ENCODE data around the gene MAP3K20. TPM values are rescaled to one million over a fixed set of nuclear protein-coding genes. Genes with fewer than 3 reads are reported as not detected.

MAP3K20 gene
- total RNA-seq, 2 donors from 2014 or later = 45.9 to 79.6 TPM

DNA sequence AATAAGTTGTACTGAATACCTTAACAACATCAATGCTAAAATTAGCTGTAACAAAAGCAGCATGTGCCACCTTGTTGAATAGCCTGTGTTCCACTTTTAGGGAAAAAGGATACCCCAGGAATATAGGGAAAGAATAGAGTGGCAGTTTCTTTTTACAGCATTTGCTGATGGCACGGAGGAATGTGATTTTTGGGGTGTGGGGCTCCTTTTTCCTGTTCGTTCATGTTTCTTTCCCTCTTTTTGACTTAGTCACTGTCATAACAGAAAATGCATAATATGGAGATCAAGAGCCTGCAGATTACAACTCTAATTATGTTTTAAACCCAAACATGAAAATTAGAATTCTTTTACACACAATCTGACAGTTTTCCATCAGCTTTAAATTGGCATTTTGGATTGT, 60.4 kb downstream of the MAP3K20 start:
- TF ChIP-seq, protein P1, sequence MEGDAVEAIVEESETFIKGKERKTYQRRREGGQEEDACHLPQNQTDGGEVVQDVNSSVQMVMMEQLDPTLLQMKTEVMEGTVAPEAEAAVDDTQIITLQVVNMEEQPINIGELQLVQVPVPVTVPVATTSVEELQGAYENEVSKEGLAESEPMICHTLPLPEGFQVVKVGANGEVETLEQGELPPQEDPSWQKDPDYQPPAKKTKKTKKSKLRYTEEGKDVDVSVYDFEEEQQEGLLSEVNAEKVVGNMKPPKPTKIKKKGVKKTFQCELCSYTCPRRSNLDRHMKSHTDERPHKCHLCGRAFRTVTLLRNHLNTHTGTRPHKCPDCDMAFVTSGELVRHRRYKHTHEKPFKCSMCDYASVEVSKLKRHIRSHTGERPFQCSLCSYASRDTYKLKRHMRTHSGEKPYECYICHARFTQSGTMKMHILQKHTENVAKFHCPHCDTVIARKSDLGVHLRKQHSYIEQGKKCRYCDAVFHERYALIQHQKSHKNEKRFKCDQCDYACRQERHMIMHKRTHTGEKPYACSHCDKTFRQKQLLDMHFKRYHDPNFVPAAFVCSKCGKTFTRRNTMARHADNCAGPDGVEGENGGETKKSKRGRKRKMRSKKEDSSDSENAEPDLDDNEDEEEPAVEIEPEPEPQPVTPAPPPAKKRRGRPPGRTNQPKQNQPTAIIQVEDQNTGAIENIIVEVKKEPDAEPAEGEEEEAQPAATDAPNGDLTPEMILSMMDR (IDR thresholded peaks at IDR 0.05) = no peak
- Histone ChIP-seq H3K9me3 (no peaks in the 10 kb centered on the region), H3K27ac (no peak overlapping the region), H3K27me3 (replicated peaks; ENCODE audit: insufficient read depth) (no peaks in the 10 kb centered on the region), H3K4me1 (ENCODE audit: control insufficient read depth in 1 of 2, low read depth in 2 of 2) (peaks cover 2 to 14% of the 10 kb centered on the region in 2 donors), H3K4me3 (no peak overlapping the region), H3K36me3 (no peaks in the 10 kb centered on the region)
- no peak for DNase-seq (ENCODE audit: low spot score)
- ATAC-seq (ENCODE audit: insufficient number of reproducible peaks, low FRiP score, low read depth) = no peak

DNA sequence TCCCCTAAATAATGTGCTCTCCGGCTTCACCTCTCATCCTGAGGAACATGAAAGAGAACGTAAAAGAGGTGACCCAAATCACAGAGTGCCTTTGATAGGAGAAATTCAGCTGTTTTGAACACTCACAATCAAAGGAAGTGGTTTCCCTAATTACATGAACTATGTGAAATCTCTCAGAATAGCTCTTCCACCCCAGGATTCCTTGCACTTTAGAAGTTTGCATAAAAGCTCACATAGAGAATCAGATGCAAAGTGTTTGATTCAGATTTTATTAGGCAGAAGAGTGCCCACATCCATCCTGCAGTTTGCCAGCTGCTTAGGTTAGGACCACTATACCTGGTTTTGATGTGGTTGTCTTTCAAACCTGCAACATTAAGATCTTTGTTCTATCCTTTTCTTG, 61.0 kb downstream of the MAP3K20 start:
- Histone ChIP-seq H3K4me3 (no peak overlapping the region), H3K27me3 (replicated peaks; ENCODE audit: insufficient read depth) (no peaks in the 10 kb centered on the region), H3K36me3 (no peaks in the 10 kb centered on the region), H3K4me1 (ENCODE audit: control insufficient read depth in 1 of 2, low read depth in 2 of 2) (peaks cover 0 to 9% of the 10 kb centered on the region in 2 donors), H3K9me3 (no peaks in the 10 kb centered on the region), H3K27ac (no peak overlapping the region)
- TF ChIP-seq, protein P1 (IDR thresholded peaks at IDR 0.05) = no peak
- ATAC-seq (ENCODE audit: insufficient number of reproducible peaks, low FRiP score, low read depth) (no peak), DNase-seq (ENCODE audit: low spot score) (no peak)

DNA sequence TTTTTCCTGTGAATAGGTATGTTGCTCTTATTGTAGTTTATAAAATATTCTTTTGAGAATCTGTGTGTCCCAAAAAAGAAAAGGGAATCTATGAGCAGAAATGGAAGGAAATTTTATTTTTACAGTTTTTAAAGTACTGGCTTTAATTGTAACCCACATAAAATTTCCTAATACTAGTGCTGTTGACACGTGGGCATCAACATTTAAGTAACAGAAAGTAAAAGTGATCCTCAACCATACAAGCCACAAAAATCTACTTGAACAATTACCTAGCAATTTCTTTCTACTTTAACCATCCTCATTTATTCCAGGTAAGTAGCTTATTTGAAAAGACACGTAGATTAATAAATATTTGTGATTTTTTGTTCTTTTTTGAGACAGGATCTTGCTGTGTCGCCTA, 62.0 kb downstream of the MAP3K20 start:
- H3K27me3 ChIP-seq (replicated peaks; ENCODE audit: insufficient read depth) = no peaks in the 10 kb centered on the region
- H3K4me1 ChIP-seq (ENCODE audit: control insufficient read depth in 1 of 2, low read depth in 2 of 2) = no peaks in the 10 kb centered on the region
- H3K36me3 ChIP-seq = no peaks in the 10 kb centered on the region
- TF ChIP-seq, protein P1 (IDR thresholded peaks at IDR 0.05) = no peak
- no peak overlapping the region for H3K27ac ChIP-seq
- ATAC-seq (ENCODE audit: insufficient number of reproducible peaks, low FRiP score, low read depth) = no peak
- DNase-seq (ENCODE audit: low spot score) = no peak
- no peak overlapping the region for H3K4me3 ChIP-seq
- H3K9me3 ChIP-seq = no peaks in the 10 kb centered on the region

DNA sequence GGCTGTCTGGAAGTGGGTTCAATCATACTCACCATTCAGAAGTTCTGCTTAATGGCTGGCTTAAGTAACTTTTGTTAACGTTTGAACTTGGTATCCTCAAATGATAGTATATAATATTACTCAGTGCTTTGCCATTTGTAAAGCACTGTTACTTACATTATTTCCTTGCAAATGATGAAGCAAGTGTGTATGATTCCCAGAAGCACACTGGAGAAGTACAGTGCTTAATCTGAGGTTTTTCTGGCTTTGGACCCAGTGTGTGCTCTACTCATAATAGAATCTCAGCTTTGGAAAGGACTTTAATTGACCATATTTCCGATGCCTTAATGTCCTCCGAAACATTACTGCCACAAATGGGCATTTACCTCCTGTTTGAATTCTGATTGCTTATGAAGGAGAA, 63.3 kb downstream of the MAP3K20 start:
- Histone ChIP-seq H3K27me3 (replicated peaks; ENCODE audit: insufficient read depth) (no peaks in the 10 kb centered on the region), H3K4me1 (ENCODE audit: control insufficient read depth in 1 of 2, low read depth in 2 of 2) (no peaks in the 10 kb centered on the region), H3K4me3 (no peak overlapping the region), H3K36me3 (no peaks in the 10 kb centered on the region), H3K9me3 (no peaks in the 10 kb centered on the region), H3K27ac (no peak overlapping the region)
- DNase-seq (ENCODE audit: low spot score) (no peak), ATAC-seq (ENCODE audit: insufficient number of reproducible peaks, low FRiP score, low read depth) (no peak)
- TF ChIP-seq, protein P1 (IDR thresholded peaks at IDR 0.05) = no peak

DNA sequence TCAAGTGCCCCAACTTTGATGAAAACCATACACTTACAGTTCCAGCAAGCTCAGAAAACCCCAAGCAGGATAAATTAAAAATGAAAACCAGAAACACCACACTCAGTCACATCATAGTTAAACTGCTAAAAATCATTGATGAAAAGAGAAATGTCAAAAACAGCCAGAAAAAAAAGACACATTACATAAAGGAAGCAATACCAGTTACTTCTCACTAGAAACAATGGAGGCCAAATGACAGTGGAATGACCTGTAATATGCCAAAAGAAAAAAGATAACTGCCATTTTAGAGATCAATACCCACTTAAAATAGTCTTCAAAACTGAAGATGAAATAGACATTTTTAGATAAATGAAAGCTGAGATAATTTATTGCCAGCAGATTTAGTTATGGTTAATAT, 66.0 kb downstream of the MAP3K20 start:
- no peak for ATAC-seq (ENCODE audit: insufficient number of reproducible peaks, low FRiP score, low read depth)
- no peaks in the 10 kb centered on the region for H3K27me3 ChIP-seq (replicated peaks; ENCODE audit: insufficient read depth)
- H3K36me3 ChIP-seq = no peaks in the 10 kb centered on the region

More for the DNA sequence above, 66.0 kb downstream of the MAP3K20 start:
- TF ChIP-seq, protein P1 (IDR thresholded peaks at IDR 0.05) = no peak
- H3K27ac ChIP-seq = no peak overlapping the region
- no peak overlapping the region for H3K4me3 ChIP-seq
- no peaks in the 10 kb centered on the region for H3K4me1 ChIP-seq (ENCODE audit: control insufficient read depth in 1 of 2, low read depth in 2 of 2)
- H3K9me3 ChIP-seq = no peaks in the 10 kb centered on the region
- no peak for DNase-seq (ENCODE audit: low spot score)

Measured in thoracic aorta (tissue), 2 donors.